ENCODE data around the gene THSD7B.
"Not testable (repeated sequence)": the region's sequence is repeated elsewhere in the genome, so short reads cannot be mapped to it uniquely, and the experiment has no call there.

THSD7B gene

DNA sequence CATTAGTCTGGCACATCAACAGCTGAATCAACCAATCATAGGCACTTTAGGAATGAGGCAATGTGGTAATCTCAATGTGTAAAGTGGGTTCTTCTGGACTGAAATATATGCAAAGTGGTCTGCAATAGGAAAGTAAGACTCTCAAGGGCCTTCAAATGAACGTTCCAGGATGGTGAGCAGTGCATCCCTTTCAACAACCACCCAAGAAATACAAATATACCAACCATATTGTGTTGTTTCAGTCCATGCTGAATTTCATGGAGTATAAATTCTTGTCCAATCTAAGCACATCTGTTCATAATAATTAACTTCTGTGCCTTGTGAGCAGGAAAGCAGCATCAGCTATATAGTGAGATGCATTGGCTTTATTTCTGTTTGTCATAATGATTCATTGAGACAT lies 556.2 kb downstream of the THSD7B start:
- TF ChIP-seq, protein P1, sequence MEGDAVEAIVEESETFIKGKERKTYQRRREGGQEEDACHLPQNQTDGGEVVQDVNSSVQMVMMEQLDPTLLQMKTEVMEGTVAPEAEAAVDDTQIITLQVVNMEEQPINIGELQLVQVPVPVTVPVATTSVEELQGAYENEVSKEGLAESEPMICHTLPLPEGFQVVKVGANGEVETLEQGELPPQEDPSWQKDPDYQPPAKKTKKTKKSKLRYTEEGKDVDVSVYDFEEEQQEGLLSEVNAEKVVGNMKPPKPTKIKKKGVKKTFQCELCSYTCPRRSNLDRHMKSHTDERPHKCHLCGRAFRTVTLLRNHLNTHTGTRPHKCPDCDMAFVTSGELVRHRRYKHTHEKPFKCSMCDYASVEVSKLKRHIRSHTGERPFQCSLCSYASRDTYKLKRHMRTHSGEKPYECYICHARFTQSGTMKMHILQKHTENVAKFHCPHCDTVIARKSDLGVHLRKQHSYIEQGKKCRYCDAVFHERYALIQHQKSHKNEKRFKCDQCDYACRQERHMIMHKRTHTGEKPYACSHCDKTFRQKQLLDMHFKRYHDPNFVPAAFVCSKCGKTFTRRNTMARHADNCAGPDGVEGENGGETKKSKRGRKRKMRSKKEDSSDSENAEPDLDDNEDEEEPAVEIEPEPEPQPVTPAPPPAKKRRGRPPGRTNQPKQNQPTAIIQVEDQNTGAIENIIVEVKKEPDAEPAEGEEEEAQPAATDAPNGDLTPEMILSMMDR (IDR thresholded peaks at IDR 0.05; ENCODE audit: control insufficient read depth, extremely low read depth, insufficient read depth) = no peak

DNA sequence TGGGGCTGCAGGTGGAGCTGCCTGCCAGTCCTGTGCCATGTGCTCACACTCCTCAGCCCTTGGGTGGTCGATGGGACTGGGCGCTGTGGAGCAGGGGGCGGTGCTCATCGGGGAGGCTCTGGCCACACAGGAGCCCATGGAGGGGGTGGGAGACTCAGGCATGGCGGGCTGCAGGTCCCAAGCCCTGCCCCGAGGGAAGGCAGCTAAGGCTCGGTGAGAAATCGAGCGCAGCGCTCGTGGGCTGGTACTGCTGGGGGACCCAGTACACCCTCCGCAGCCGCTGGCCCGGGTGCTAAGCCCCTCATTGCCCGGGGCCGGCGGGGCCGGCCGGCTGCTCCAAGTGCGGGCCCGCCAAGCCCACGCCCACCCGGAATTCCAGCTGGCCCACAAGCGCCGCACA lies 566.2 kb downstream of the THSD7B start:
- DNase-seq (ENCODE audit: low read depth); H3K4me3 ChIP-seq (ENCODE audit: low read depth, low read length): not testable (repeated sequence)

More for the DNA sequence above, 556.2 kb downstream of the THSD7B start:
- H3K4me3 ChIP-seq (ENCODE audit: low read depth, low read length) = no peak overlapping the region
- no peak for DNase-seq (ENCODE audit: low read depth)

DNA sequence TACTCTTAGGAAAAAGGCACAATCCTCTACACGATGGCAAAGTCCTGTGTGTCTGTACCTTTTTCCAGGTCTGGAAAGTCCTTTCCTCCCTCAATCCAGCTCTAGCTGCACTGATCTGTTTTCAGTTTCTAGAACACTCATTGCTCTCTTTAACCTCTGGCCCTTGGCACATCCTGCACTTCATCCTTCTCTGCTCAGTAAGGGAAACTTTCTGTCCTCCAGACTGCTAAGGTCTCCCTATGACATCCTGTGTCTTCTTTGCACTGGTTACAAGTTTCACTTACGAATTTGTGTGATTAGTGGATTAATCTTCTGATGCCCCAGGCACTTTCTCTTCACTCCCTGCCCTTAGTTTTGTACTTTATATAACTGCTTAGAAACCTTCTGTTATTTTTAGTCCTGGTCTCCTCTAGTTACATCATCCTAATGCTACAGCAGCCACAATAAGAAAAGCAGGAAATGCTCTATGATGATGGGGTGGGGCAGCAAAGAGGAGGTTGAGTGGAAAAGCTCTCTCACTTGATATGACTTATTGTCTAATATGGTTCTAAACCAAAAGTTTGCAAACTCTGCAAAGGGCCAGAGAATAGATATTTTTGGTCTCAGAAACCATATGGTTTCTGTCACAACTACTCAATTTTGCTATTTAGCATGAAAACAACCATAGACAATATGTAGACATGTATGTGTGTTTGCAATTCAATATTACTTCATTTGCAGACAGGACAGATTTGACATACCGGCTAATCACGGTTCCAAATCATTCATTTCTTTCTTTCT lies 568.2 kb downstream of the THSD7B start:
- DNase-seq (ENCODE audit: low read depth) = no peak
- TF ChIP-seq, protein P1 (IDR thresholded peaks at IDR 0.05; ENCODE audit: control insufficient read depth, extremely low read depth, insufficient read depth) = no peak
- H3K4me3 ChIP-seq (ENCODE audit: low read depth, low read length) = no peak overlapping the region

DNA sequence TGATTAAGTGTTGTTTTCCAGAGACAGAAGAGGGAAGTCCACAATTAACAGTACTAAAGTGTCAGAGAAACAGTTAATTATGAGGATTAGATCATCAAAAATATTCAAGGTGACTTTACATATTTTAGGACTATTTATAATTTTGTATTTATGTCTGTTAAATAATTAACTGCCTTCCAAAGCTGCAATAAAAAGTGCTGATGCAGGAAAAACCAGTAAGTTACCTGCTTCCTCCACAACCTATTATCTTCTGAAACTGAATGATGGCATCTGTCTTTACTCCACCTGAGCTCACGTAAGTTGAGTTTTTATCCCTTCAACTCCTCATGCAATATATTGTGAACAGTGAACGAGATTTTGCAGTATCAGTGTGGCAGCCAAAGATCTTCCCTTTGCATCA lies 570.7 kb downstream of the THSD7B start:
- TF ChIP-seq, protein P1 (IDR thresholded peaks at IDR 0.05; ENCODE audit: control insufficient read depth, extremely low read depth, insufficient read depth) = no peak
- no peak overlapping the region for H3K4me3 ChIP-seq (ENCODE audit: low read depth, low read length)
- no peak for DNase-seq (ENCODE audit: low read depth)

DNA sequence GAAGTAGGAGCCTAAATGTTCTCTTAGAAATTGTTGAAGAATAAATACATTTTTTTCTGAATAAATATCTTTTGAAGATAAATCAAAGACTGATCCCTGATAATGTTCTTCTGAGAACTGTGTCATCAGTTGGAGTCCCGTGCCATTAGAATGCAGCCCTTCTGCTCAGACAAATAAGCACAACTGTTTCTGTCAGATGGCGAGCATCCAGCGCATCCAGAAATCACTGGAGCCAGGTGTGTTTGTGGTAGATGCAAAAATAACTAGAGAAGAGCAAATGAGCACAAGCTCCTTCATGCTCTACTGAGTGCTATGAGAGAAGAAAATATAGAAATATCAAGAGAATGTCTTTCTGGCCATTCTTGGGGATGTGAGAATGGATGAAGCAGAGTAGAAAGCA lies 573.7 kb downstream of the THSD7B start:
- TF ChIP-seq, protein P1 (IDR thresholded peaks at IDR 0.05; ENCODE audit: control insufficient read depth, extremely low read depth, insufficient read depth) = no peak
- H3K4me3 ChIP-seq (ENCODE audit: low read depth, low read length) = no peak overlapping the region
- DNase-seq (ENCODE audit: low read depth) = no peak

DNA sequence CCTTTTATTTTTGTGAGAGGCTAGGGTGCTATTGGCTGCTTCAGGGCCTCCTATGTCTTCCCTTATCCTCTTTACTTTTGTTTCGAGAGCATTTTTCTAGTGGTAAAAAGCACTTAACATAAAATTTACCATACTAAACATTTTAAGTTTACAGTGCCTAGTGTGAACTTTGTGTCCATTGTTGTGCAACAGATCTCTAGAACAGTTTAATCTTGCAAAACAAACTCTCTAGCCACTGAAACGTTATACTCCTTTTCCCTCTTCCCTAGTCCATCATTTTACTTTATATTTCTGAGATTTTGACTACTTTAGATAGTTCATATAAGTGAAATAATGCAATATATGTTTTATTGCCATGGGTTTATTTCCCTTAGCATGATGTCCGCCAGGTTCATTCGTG lies 580.6 kb downstream of the THSD7B start:
- no peak for DNase-seq (ENCODE audit: low read depth)

DNA sequence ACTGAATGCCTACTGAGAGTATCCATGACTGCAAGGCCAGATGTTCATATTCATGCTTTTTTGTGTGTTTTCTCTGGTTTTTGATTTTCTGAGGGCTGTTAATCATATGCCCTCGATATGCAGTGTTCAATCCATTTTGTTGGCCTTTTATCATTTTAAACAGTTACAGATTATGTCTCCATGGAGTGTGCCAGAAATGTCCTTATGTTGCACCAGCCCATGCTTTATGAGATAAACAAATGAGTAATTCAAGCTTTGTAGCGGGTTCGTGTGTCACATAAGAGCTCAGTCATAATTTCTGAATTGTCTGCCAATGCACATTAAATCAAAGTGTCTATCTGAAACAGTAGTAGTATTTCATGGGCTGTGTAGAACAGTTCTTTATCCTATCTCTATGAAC lies 583.0 kb downstream of the THSD7B start:
- no peak overlapping the region for H3K4me3 ChIP-seq (ENCODE audit: low read depth, low read length)
- no peak for DNase-seq (ENCODE audit: low read depth)
- TF ChIP-seq, protein P1 (IDR thresholded peaks at IDR 0.05; ENCODE audit: control insufficient read depth, extremely low read depth, insufficient read depth) = no peak

More for the DNA sequence above, 580.6 kb downstream of the THSD7B start:
- no peak overlapping the region for H3K4me3 ChIP-seq (ENCODE audit: low read depth, low read length)
- TF ChIP-seq, protein P1 (IDR thresholded peaks at IDR 0.05; ENCODE audit: control insufficient read depth, extremely low read depth, insufficient read depth) = no peak

Measured in LNCaP clone FGC (cell line).